GM19372 (cell line): ENCODE data around the gene LRP5.
"Not testable (repeated sequence)": the region's sequence is repeated elsewhere in the genome, so short reads cannot be mapped to it uniquely, and the experiment has no call there.

Experiments
- ATAC-seq: cut with Tn5 transposase; IDR thresholded peaks from one replicate; pipeline ENCODE4 v1.9.1; 2021; ENCODE audit warnings: mild to moderate bottlenecking, low read depth, moderate library complexity; ENCODE audit not compliant: unreplicated experiment

Gene LRP5

DNA sequence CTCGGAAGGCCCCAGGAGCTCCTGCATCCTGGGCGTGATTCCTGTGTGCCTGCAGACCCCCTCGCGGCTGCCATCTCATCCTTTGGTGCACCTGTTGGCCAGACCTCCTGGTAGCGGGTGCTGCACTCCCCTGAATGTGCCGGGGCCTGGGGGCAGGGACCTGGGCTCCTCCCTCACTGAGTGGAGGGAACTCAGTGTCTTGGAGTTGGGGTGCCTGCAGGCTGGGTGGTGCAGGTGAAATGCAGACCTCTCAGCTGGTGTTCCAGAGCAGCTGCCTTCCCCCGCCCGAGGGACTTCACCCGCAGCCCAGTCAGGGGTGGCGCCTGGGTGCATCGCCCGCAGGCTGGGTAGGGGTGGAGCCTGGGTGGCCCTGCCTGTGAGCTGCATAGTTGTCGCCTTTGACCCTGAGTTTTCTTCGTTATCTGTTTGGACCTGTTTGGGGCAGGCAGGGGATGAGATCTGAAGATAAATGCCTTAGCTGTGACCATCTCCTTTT lies 31.4 kb downstream of the LRP5 start:
- ATAC-seq, result no peak

DNA sequence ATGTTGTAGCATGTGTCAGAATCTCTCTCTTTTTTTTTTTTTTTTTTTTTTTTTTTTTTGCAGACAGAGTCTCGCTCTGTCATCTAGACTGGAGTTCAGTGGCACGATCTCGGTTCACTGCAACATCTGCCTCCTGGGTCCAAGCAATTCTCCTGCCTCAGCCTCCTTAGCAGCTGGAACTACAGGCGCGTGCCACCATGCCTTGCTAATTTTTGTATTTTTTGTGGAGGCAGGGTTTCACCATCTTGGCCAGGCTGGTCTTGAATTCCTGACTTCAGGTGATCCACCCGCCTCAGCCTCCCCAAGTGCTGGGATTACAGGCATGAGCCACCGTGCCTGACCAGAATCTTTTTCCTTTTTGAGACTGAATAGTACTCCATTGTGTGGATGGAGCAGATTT lies 32.4 kb downstream of the LRP5 start:
- not testable (repeated sequence) for ATAC-seq

DNA sequence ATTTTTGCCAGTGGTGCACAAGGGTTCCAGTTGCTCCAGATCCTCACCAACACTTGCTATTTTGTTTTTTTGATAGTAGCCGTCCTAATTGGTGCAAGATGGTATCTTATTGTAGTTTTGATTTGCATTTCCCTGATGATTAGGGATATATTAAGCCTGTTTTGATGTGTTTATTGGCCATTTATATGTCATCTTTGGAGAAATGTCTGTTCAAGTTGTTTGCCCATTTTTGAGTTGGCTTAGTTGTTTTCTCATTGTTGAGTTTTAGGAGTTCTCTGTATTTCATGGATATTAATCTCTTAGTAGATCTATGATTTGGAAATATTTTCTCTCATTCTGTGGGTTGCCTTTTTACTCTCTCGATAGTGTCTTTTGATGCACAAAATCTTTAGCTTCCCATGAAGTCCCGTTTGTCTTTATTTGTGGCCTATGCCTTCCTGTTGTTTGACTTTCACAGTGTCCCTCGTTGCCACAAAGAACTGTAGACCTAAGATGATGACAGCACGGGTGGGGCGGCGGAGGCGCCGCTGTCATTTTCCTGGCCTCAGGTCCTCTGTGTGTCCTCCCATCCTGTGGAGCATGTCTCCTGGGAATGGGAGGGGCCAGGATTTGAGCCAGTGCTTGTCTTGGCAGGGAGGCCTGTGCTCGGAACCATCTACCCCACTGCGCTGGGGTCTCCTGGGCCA lies 33.5 kb downstream of the LRP5 start:
- ATAC-seq, result no peak

DNA sequence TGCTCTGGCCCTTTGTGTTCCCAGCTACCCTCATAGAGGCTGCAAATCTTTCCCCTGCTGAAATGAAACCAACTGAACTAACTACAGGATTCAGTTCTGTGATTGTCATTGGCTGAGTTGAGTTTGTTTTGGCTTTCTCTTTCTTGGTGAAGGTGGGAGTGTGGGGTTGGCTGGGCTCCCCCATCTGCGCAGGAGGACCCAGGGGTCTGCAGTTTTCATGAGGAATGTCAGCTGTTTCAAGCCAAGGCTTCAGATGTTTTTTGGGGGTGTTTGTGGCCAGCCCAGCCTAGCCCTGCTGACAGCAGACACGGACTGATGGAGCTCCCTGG lies 34.0 kb downstream of the LRP5 start:
- ATAC-seq, result no peak

DNA sequence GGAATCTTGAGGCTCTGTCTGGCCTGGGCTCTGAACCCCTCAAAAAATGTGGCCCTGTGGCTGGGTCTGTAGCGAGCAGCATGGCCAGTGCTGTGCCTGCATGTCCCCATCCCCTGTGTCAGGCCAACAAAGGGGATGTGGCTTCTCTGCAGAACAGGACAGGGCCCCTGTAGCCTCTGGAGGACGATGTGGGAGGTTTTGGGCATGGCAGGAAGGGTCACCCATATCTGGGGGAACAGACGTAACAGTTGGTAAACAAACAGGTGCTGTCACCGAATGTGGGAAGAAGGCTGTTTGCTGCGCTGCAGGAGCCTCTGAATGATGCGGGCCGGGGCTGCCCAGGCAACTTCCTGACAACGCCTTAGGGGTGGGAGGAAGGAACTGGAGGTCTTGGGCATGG lies 35.0 kb downstream of the LRP5 start:
- no peak for ATAC-seq

DNA sequence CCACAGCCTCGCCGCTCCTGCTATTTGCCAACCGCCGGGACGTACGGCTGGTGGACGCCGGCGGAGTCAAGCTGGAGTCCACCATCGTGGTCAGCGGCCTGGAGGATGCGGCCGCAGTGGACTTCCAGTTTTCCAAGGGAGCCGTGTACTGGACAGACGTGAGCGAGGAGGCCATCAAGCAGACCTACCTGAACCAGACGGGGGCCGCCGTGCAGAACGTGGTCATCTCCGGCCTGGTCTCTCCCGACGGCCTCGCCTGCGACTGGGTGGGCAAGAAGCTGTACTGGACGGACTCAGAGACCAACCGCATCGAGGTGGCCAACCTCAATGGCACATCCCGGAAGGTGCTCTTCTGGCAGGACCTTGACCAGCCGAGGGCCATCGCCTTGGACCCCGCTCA lies 35.5 kb downstream of the LRP5 start:
- ATAC-seq, result no peak

DNA sequence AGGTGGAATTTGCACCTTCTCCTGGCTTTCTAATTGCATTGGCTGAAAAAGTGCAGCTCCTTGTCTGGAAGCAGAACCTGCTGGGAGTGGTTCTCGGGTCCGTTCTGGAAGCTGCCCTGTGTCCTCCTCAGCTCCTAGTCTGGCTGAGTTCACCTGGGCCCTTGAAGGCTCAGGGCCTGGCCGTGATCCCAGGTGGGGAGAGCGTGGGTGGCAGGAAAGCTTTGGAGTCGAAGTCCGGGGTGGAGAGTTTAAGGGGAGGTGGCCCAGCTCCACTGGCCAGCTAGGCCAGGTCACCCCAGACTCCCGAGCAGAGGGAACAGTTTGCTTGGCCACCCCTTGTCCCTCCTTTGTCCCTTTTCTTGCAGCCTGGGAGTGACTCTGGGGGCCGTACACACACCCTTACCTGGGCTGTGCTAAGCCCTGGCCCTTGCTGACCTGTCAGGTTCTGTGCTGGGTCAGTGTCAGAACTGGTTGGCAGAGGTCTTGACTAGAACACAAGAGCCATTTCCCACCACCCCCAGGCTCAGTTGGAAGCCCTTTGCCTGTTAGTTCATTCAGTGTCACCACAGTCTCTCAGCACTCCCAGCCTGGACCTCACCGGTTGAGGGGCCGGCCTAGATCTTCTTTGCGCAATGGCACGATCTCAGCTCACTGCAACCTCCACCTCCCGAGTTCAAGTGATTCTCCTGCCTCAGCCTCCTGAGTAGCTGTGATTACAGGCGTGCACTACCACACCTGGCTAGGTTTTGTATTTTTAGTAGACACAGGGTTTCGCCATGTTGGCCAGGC lies 37.3 kb downstream of the LRP5 start:
- no peak for ATAC-seq

DNA sequence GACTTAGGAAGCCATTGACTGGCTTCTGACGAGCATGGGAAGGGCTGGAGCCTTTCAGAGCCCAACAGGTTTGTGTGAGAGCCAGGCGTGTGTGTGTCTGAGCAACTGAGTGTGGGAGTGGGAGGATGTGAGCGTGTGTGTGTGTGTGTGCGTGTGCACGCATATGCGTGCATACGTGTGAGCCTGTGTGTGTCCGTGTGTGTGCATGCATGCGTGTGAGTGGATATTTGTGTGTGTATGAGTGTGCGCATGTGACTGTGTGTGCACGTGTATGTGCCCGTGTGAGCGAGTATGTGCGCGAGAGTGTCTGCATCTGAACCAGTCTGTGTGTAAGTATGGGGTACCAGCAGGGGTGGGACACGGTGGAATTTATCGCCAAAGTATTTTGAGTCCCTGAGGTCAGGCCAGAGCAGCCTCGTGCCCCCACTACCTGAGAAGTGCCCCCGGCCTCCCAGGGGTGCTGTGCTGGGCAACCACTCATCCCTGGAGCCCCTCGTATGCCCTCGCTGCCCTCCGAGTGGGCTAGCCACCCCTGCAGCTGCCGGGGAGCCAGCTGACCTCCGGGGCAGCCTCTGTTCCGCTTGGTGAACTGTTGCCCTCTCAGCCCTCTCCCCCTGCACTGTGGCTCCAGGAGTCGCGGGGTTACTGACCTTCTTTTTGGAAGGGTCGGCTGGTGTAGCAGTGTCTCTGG lies 38.5 kb downstream of the LRP5 start:
- no peak for ATAC-seq

DNA sequence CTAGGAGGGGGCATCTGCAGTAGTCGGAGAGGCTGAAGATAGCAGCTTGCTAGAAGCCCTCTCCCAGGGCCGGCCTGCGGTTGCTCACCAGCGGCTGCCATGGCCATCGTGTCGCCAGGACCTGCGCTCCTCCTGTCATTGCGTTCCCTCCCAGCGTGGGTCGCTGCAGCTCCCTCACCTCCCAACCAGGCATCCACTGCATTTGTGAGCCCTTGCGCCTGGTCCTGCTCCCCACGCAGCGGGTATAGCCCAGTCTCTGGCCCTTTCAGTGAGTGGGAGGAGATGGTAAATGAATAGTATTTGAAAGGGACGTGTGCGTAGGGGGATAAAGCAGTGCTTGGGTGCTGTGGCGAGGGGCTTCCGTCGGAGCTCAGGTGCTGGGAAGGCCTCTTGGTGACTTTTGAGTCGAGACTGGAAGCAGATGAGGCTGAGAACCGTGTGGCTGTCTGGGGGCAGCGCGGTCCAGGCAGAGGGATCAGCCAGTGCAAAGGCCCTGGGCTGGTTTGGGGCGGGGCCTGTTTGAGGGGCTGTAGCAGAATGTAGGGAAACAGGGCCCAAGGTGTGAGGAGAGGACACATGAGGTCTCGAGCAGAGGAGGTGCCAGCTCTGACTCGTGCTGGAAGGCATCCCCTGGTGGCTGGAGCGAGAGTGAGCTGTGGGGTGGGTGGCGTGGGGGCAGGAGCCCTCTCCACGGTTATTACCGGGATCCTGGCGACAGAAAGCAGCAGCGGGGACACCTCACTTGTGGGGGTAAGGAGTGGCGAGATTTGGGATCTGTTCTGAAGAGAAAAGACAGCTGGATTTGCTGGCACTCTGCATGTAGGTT lies 39.3 kb downstream of the LRP5 start:
- no peak for ATAC-seq

DNA sequence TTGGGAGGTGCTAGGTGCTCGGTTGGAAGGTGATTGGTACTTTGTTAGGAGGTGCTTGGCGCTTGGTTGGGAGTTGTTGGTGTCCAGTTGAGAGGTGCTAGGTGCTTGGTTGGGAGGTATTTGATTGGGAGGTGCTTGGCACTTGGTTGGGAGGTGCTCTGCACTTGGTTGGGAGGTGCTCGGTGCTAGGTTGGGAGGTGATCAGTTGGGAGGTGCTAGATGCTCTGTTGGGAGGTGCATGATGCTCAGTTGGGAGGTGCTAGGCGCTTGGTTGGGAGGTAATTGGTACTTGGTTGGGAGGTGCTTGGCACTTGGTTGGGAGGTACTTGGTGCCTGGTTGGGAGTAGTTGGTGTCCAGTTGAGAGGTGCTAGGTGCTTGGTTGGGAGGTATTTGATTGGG lies 40.2 kb downstream of the LRP5 start:
- no peak for ATAC-seq

DNA sequence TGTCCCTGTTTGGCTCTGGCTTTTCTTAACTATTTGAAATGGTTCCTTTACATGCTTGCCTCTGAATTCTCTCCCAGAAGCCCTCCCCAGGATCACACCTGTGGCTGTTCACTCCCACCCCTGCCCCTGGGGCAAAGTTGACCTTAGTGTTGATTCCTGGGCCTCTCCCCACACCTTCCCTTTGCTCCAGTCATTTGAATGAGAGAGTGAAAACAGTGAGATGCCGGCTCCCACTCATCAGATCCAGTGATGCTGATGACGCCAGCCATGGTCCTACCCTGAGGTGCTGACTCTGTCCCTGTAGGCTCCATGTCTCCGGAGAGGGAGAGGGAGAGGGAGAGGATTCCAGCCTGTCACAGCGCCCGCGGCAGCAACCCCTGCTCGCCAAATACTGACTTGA lies 40.7 kb downstream of the LRP5 start:
- no peak for ATAC-seq

DNA sequence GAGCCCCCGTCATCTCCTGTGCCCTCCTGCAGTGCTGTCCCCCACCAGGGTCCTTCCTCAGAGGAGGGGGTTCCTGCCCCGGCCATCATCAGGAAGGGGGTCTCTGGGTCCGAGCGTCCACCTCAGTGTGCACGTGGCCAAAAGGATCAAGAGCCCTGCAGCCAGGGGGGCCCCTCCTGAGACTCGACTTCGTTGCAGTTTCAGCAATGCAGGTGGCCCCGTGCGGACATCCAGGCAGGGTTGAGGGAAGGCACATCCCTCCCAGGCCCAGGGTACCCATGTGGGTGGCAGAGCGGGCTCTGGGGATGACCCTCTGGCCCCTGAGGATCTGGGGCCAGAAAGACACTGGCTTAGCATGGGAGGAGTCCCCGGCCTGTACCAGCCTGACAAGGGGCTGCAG lies 41.3 kb downstream of the LRP5 start:
- ATAC-seq, result no peak

DNA sequence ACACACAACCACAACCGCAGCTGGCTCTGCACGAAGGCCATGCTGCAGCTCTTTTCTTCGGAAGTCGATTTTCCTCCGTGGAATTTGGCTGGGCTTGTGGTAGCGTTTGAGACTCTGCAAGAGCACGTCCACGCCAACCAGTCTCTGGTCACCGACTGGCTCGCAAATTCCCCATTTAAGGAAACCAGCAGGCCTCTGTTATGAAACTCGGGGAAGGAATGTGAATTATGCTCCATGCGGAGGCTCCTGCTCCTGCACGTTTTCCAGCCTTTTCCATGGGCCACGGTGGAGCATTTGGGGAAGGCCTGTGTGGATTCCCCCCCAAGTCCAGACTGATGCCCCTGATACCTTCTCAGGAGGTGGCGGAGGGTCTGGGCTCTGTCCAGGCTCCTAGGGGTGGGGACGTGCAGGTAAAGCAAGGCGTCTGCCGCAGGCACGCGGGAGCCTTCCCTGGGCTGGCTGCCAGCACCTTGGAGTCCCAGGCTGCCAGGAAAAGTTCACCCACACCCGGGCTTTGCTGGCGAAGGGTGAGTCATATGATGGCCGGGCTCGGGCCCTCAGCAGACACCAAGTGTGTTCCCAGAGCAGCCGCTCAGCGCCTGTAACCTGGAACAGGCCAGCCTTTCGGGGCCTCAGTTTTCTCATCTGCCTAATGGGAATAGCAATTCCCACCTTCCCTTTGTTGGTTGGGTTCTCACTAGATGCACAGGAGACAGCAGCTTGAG lies 41.9 kb downstream of the LRP5 start:
- no peak for ATAC-seq

DNA sequence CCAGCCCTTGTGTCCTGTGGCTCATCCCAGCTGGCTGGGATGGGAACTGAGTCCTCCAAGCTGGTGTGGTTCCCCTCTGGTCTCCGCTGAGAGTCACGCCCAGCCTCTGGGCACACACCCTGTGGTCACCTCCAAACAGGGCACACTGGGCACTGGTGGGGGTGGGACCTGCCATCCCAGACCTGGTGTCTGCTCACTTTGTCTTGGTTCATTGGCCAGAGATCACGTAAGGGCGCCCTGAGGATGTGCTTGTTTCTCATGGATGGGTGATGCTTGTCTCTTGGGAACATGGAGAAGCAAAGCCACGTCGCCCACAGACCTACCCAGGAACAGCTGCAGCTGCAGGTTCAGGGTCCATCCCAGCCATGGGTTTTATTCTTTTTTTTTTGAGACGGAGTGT lies 43.1 kb downstream of the LRP5 start:
- ATAC-seq, result no peak

DNA sequence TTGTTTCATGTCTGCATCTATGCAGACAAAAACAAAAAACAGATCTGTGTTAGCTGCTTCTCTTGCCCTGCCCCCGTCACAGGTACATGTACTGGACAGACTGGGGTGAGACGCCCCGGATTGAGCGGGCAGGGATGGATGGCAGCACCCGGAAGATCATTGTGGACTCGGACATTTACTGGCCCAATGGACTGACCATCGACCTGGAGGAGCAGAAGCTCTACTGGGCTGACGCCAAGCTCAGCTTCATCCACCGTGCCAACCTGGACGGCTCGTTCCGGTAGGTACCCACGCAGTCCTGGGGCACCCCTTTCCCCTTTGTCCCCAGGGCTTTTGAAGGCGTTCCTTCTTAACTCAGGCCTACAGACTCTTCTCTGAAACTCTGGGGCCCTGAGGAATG lies 45.2 kb downstream of the LRP5 start:
- no peak for ATAC-seq

DNA sequence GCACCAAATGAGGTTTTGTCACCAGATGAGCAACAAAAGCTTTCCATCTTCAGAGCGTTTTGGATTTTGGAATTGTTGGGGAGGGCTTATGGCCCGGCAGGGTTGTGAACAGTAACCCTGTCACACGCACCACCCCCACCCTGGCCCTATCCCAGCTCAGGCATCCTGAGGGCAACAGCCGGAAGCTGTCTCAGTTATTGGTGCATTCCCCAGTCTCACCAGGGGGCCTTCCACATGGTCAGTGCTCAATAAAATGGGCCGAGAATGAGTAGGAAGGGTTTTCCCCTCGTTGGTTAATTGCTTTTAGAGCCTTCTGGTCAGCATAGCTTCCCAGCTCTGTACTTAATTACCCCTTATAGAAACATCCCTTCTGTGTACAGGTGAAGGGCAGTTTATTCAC lies 46.0 kb downstream of the LRP5 start:
- no peak for ATAC-seq

DNA sequence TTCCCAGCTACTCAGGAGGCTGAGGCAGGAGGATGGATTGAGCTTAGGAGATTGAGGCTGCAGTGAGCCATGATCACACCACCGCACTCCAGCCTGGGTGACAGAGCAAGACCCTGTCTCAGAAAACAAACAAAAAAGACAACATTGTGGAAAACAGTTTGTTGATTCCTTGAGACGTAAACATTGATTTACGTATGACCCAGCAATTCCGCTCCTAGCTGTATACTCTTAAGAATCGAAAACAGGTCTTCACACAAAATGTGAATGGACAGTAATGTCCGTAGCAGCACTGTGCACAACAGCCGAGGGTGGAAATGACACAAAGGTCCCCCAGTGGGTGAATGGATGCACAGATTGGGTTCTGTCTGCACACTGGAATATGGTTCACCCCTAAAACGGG lies 49.3 kb downstream of the LRP5 start:
- ATAC-seq, result no peak

DNA sequence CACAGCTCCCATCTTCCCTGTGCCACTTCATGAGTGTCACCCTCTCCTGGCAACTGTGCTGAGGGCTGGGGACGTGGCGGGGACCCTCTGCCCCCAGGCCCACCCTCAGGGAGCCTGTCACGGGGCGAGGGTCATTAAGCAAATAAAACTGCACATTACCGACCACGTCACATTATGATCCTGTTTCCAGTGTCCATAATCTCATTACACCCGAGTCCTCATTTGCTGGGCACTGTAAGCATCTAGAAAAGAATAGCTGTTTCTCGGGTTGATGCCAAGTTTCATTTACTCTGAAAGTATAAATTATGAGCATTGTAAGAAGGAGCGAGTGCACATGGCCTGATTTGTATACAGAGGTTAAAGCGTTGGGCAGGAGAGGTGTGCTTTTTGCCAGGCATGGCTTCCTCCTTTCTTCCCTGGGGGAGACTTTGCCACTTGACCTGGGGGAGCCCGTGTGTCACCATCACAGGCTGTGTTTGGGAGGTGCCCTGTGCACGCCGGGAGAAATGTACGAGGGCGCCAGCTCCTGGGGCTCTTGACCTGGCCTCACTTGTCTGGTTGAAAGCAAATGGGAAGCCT lies 50.5 kb downstream of the LRP5 start:
- no peak for ATAC-seq

DNA sequence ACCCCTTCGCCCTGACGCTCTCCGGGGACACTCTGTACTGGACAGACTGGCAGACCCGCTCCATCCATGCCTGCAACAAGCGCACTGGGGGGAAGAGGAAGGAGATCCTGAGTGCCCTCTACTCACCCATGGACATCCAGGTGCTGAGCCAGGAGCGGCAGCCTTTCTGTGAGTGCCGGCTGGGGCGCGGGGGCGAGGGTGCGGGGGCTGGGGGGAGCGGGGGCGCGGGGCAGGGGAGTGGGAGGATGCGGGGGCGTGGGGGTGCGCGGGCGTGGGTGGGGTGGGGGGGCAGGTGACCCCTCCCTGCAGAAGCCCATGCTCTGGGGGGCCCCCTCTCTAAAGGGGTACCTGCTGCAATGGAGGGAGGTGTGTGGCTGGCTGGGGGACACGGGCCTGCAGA lies 51.4 kb downstream of the LRP5 start:
- no peak for ATAC-seq

DNA sequence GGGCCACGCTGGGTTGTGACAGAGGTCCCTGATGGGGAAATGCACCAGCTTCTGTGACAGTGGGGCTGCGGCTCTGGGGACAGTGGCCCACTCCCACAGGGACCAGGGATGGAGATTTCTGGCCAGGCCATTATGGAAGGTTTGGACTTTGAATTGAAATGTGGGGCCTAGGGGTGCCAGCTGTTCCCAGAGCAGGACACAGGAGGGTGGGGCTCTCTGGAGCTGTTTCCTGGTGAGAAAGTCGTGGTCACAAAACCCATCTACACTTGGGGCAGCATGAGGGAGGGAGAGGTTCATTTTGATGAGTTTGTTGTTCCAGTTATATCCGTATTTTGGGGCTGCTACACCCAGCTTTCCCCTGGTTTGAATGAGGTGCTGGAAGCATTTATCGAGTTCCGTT lies 52.2 kb downstream of the LRP5 start:
- no peak for ATAC-seq
